GM18867 (cell line): ENCODE results near the gene SP1.
"Not testable (repeated sequence)": the region's sequence is repeated elsewhere in the genome, so short reads cannot be mapped to it uniquely, and the experiment has no call there.

ENCODE experiments used
- ATAC-seq: cut with Tn5 transposase; IDR thresholded peaks from one replicate; pipeline ENCODE4 v1.9.1; 2021; ENCODE audit warnings: mild to moderate bottlenecking, moderate library complexity; ENCODE audit not compliant: unreplicated experiment

The SP1 gene

DNA sequence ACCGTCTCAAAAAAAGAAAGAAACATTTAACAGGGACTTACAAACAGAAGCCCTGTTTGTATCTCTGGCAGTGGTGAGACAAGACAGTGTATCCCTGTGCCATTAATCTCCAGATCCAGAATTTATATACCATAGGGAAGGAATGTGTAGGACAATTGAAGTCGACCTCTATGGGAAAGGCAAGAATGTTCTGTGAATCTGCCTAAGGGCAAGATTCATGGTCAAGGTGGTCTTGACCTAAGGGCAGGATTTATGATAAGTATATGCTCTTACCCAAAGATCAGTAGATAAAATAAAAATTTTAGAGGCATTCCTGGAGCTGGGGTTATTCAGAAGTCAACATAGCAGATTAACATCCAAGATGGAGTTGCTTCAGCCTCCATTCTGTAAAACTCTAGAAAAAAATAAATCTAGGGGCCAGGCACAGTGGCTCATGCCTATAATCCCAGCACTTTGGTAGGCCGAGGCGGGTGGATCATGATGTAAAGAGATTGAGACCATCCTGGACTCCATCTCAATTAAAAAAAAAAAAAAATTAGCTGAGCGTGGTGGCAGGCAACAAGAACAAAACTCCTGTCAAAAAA is 21.0 kb upstream of the SP1 start:
- ATAC-seq: no peak

DNA sequence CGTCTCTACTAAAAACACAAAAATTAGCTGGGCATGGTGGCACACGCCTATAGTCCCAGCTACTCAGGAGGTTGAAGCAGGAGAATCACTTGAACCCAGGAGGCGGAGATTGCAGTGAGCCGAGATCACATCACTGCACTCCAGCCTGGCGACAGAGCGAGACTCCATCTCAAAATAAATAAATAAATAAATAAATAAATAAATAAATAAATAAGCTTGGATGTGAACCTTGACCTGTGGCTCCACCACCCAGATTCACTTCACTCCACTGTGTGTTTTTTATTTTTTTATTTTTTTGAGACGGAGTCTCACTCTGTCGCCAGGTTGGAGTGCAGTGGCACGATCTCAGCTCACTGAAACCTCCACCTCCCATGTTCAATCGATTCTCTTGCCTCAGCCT is 18.3 kb upstream of the SP1 start:
- ATAC-seq: not testable (repeated sequence)

DNA sequence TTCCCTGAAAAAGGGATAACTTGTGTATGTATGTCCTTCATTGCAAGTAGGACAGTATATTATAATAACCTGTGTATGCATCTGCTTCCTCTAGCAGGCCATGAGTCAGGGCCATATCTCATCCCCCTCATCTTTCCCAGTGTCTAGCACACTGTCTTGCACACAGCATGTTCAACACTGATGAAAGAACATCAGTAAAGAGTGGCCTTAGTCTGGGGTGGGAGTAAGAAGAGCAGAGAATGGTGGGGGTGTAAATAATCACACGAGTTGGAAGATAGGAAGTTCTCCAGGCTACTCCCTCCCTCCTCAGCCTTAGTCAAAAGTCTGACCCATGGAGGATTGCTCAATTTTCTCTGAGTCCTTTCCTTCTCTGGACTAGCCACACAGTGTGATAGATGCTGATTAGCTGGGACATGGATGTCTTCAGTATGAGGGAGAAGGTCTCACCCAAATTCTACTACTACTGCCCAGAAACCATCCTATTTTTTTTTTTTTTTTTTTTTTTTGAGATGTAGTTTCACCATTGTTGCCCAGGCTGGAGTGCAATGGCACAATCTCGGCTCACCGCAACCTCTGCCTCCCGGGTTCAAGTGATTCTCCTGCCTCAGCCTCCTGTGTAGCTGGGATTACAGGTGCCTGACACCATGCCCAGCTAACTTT is 14.6 kb upstream of the SP1 start:
- no peak for ATAC-seq

DNA sequence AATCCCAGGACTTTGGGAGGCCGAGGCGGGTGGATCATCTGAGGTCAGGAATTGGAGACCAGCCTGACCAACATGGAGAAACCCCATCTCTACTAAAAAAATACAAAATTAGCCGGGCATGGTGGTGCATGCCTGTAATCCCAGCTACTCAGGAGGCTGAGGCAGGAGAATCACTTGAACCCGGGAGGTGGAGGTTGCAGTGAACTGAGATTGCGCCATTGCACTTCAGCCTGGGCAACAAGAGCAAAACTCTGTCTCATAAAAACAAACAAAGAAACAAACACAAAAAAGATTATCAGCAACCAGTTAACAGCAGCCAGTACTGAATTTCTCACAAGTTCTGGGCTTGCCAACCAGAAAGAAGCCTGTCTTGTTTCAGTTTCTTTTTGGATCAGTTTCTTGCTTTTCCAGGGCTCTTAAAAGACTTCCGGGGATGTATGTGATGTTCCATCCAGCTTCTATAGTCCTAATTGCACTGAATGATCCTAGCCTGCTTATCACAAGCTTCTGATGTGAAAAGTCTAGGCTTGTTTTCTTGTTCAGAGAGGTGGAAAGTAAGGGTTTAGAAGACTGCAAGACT is 6.3 kb upstream of the SP1 start:
- ATAC-seq: not testable (repeated sequence)

DNA sequence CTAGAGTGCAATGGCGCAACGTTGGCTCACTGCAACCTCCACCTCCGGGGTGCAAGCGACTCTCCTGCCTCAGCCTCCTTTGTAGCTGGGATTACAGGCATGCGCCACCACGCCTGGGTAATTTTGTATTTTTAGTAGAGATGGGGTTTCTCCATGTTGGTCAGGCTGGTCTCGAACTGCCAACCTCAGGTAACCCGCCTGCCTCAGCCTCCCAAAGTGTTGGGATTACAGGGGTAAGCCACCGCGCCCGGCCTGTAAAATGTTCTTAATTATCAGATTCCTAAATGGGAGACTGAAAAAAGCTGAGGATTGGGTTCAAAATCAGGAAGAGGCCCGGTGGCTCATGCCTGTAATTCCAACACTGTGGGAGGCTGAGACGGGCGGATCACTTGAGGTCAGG is 5.7 kb upstream of the SP1 start:
- not testable (repeated sequence) for ATAC-seq

DNA sequence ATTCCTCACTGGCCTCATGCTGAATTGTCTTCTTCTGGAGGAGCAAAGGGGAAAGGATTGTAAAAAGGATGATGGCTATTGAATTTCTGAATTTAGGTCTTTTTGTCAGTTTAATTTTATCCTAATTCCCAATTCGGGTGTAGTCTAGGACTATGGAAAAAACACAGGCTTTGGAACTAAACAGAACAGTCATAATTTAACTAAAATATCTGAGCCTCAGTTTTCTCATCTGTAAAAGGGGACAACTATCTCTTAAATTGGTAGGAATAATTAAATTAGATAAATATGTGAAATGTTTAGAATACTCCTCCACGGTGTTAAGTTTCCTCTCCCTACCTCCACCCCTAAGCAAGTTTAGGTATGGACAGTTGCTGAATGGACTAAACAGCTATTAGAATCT is 3.2 kb upstream of the SP1 start:
- no peak for ATAC-seq

DNA sequence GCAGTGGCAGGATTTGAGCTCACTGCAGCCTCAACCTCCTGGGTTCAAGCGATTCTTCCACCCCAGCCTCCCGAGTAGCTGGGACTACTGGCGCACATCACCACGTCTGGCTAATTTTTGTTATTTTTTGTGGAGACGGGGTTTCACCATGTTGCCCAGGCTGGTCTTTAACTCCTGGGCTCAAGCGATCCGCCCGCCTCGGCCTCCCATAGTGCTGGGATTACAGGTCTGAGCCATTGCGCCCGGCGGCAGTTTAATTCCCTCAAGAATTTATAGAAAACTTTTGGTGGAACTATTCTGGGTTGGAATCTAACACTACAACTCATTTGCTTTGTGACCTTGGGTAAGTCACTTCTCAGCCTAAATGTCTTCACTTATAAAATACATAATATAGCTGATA is 1.8 kb upstream of the SP1 start:
- no peak for ATAC-seq

DNA sequence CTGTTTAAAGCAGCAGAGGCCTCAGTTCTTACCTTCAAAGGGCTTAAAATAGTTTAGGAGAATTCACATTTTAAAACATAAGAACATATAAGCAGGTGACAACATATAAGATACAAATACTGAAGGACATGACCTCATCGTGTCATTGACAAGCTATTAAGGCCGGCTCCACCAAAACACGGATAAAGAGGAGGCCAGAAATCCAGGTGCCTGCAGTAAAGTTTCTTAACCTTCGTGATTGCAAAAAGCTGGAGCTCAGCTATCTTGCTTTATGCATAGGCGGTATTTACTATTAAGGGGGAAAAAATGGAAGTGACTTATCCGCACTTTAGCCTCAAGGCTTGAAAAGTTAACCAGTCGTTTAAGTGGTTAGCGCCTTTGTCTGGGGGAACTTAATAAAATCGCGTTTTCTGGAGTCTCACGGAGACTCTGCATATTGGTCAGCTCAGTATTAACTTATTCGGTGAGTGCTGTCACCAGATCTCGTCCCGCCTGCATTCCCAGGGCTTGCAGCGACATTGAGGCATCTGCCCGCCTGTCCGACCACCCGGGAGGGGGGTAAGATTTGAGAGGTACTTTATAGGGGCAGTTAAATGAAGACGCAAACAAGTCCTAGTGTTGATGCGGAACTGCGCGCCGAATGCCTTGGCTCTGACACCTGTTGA is 1.1 kb upstream of the SP1 start:
- ATAC-seq: no peak

DNA sequence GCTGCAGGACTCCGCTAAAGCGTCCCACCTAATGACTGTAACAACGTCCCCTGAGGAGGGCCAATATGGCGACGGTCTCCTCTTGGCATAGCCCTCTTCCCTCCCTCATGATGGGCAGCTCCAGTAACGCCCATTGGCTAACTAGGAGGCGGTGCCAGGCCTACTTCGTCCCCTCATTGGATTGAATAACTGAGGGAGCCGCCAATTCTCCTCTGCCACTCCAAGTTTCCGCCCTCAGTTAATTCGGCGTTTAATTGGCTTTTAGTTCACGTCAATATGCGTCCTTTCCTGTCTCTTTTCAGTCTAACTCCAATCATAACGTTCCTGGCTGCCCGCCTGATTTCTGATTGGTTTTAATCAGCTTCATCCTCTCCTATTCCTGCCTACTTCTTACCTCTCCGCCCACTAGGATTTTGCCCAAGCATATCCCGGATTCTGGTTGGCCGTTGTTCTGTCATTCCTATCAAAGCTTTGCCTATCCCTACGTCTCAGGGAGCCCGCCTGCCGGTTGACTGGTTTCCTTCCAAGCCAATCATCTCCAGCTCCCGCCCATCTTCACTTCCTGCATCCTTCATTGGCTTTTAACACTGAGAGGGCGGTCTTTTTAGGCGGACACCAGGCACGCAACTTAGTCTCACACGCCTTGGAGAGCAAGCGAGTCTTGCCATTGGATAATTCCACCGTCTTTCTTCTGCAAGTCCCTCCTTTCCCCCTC is 430 bp upstream of the SP1 start:
- ATAC-seq: peak; percentile 62

DNA sequence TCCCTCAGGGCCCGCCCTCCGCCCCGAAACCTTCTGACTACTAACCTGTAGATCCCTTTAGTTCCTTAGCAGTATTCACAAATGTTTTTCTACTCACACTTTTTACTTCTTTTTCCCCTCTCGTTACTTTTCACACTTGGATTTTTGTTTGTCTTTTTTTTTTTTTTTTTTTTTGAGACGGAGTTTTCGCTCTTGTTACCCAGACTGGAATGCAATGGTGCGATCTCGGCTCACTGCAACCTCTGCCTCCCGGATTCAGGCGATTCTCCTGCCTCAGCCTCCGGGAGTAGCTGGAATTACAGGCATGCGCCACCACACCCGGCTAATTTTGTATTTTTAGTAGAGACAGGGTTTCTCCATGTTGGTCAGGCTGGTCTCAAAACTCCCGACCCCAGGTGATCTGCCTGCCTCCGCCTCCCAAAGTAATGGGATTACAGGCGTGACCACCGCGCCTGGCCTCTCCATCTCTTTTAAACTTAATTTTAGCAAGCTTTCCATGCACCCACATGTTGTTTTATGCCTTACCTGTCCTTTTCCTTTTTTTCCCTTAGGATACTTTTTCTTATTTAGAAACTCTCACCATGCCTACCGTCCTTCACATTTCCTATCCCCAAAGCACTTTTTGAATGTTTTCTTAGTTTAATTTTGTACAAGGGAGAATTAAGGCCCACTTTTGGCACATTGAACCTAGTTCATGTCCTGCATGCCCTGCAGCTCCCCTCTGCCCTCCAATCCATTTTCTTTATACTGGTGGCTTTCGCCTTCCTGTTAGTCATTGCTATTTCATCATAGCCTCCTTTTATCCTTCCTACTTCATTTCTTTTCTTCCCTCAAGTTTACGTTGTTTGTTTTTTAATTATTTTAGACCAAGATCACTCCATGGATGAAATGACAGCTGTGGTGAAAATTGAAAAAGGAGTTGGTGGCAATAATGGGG is 1.1 kb downstream of the SP1 start:
- no peak for ATAC-seq

DNA sequence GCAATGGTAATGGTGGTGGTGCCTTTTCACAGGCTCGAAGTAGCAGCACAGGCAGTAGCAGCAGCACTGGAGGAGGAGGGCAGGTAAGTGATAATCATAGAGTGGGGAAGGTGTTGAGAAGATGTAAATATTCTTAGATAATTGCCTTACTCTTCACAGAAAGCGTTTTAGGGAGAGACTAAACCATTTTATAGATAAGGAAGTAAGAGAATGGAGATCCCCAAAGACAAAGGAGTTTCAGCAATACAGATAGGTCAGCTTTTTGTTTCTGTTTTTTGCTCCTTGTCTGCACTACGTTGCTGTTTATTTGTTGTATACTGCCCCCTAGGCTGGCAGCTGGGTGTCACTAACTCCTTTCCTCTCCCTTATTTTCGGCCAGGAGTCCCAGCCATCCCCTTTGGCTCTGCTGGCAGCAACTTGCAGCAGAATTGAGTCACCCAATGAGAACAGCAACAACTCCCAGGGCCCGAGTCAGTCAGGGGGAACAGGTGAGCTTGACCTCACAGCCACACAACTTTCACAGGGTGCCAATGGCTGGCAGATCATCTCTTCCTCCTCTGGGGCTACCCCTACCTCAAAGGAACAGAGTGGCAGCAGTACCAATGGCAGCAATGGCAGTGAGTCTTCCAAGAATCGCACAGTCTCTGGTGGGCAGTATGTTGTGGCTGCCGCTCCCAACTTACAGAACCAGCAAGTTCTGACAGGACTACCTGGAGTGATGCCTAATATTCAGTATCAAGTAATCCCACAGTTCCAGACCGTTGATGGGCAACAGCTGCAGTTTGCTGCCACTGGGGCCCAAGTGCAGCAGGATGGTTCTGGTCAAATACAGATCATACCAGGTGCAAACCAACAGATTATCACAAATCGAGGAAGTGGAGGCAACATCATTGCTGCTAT is 2.0 kb downstream of the SP1 start:
- no peak for ATAC-seq

DNA sequence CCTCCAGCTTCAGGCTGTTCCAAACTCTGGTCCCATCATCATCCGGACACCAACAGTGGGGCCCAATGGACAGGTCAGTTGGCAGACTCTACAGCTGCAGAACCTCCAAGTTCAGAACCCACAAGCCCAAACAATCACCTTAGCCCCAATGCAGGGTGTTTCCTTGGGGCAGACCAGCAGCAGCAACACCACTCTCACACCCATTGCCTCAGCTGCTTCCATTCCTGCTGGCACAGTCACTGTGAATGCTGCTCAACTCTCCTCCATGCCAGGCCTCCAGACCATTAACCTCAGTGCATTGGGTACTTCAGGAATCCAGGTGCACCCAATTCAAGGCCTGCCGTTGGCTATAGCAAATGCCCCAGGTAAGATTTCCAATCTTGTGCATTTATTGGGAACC is 3.3 kb downstream of the SP1 start:
- no peak for ATAC-seq

DNA sequence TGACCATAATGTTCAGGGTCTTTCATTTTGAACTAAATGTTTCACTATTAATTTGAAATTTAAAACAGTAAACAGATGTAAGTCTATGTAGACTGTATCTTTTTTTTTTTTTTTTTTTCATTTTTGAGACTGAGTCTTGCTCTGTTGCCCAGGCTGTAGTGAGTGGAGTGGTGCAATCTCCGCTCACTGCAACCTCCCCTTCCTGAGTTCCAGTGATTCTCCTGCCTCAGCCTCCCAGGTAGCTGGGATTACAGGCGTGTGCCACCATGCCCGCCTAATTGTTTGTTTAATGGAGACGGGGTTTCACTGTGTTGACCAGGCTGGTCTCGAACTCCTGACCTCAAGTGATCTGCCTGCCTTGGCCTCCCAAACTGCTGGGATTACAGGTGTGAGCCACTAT is 6.4 kb downstream of the SP1 start:
- not testable (repeated sequence) for ATAC-seq

DNA sequence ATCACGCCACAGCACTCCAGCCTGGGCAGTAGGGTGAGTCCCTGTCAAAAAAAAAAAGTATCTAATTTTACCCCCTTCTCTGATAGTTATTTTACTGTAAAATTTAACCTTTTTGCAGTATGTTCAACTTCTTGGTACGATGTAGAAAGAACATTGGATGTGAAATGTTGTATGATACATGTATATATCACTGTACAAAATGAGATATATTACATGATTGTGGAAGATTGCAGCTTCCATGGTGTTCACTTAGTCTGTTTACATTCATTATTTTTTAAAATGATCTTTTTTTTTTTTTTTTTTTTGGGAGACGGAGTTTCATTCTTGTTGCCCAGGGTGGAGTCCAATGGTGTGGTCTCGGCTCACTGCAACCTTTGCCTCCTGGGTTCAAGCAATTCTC is 9.0 kb downstream of the SP1 start:
- no peak for ATAC-seq

DNA sequence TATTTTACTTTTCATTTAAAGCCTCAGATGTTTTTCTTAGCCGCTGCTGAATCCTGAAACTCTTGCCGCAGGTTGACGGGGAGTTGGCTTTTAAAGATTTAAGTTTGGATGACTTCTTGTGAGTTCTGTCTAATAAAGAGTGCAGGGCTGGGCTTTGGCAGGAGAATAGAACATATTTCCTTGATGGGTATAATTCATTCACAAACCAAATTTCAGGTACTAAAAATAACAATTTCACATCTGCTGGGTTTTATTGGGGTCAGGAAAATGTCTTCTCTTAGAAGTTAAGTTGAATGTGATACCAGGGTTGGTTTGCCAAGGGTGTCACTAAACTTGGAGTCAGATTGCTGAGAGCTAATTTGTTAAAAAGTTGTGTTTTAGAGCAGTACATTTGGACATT is 9.7 kb downstream of the SP1 start:
- ATAC-seq: no peak

DNA sequence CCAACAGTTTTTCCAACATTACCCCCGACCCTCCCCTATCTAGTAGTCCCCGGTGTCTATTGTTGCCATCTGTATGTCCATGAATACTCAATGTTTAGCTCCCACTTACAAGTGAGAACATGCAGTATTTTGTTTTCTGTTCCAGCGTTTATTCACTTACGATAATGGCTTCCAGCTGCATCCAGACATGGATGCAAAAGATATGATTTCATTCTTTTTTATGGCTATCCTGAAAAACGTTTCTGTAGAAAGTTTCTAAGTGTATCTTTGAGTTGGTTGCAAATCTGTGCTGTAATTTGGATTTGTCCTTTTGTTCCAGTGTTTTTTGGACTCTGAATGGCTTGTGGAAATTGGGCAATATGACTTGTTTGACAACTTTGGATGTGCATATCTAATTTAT is 11.7 kb downstream of the SP1 start:
- ATAC-seq: no peak

DNA sequence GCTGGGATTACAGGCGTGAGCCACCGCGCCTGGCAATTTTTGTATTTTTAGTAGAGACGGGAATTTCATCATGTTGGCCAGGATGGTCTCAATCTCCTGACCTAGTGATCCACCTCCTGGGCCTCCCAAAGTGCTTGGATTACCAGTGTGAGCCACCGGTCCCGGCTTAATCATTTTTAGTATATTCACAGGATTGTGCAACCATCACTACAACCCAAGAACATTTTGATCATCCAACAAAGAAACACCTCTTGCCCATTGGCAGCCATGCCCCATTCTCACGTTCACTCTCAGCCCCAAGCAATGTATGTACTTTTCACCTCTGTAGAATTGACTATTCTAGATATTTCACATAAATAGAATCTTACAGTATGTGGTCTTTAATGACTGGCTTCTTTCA is 19.9 kb downstream of the SP1 start:
- ATAC-seq: no peak

DNA sequence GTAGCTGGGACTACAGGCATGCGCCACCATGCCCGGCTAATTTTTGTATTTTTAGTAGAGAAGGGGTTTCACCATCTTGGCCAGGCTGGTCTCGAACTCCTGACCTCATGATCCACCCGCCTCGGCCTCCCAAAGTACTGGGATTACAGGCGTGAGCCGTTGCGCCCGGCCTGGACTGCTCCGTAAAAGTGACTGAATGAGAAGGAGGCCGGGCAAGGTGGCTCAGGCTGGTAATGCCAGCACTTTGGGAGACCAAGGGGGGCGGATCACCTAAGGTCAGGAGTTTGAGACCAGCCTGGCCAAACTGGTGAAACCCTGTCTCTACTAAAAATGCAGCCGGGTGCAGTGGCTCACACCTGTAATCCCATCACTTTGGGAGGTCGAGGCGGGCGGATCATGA is 22.4 kb downstream of the SP1 start:
- not testable (repeated sequence) for ATAC-seq

DNA sequence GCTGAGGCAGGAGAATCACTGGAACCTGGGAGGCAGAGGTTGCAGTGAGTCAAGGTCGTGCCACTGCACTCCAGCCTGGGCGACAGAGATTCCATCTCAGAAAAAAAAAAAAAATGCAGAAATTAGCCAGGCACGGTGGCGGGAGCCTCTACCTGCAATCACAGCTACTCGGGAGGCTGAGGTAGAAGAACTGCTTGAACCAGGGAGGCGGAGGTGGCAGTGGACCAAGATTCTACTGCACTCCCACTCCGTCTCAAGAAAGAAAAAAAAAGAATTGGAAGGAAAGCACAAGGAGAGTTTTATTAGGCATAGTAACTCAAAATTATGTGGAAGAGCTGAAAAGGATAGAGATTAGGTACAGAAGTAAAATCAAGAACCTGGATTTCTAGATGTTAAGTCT is 22.9 kb downstream of the SP1 start:
- ATAC-seq: no peak
